Measurements from ENCODE around the gene CPB1. TPM values are rescaled to one million over a fixed set of nuclear protein-coding genes. Genes with fewer than 3 reads are reported as not detected.

The CPB1 gene
- total RNA-seq, 6 donors from 2014 or later = 5.6 to 11.3 TPM; not detected in 4

DNA sequence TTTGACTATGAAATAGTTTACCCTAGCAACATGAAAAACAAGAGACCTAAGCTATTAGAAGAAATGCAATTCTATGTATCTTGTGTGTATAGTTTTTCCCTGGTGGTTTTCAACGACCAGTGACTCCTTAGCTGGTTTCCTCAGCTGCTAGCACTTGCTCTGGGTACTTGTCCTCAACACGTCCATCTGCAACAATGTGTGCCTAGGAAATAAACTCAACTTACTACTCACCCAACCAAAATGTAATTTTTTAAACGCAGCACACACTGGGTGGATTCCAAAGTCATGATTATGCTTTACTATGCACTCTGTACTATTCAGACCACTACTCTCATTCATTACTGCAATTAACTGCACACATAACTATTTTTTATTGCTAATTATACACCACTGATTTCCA is 68.5 kb downstream of the CPB1 start:
- Histone ChIP-seq H3K27me3 (no peaks in the 10 kb centered on the region), H3K36me3 (no peaks in the 10 kb centered on the region), H3K4me1 (no peaks in the 10 kb centered on the region), H3K4me3 (no peak overlapping the region), H3K27ac (no peak overlapping the region), H3K9me3 (no peaks in the 10 kb centered on the region)
- TF ChIP-seq POLR2A (IDR thresholded peaks at IDR 0.05) (no peak), POLR2AphosphoS5 (IDR thresholded peaks at IDR 0.05) (no peak), EP300 (IDR thresholded peaks at IDR 0.05) (no peak)
- TF ChIP-seq, protein P1, sequence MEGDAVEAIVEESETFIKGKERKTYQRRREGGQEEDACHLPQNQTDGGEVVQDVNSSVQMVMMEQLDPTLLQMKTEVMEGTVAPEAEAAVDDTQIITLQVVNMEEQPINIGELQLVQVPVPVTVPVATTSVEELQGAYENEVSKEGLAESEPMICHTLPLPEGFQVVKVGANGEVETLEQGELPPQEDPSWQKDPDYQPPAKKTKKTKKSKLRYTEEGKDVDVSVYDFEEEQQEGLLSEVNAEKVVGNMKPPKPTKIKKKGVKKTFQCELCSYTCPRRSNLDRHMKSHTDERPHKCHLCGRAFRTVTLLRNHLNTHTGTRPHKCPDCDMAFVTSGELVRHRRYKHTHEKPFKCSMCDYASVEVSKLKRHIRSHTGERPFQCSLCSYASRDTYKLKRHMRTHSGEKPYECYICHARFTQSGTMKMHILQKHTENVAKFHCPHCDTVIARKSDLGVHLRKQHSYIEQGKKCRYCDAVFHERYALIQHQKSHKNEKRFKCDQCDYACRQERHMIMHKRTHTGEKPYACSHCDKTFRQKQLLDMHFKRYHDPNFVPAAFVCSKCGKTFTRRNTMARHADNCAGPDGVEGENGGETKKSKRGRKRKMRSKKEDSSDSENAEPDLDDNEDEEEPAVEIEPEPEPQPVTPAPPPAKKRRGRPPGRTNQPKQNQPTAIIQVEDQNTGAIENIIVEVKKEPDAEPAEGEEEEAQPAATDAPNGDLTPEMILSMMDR (IDR thresholded peaks at IDR 0.05) = no peak
- 63 to 76% methylated on average over 3 of the region's 3 CpGs for WGBS, 2 donors
- ATAC-seq (ENCODE audit: low FRiP score in 2 of 2) = no peak
- no peak for DNase-seq

DNA sequence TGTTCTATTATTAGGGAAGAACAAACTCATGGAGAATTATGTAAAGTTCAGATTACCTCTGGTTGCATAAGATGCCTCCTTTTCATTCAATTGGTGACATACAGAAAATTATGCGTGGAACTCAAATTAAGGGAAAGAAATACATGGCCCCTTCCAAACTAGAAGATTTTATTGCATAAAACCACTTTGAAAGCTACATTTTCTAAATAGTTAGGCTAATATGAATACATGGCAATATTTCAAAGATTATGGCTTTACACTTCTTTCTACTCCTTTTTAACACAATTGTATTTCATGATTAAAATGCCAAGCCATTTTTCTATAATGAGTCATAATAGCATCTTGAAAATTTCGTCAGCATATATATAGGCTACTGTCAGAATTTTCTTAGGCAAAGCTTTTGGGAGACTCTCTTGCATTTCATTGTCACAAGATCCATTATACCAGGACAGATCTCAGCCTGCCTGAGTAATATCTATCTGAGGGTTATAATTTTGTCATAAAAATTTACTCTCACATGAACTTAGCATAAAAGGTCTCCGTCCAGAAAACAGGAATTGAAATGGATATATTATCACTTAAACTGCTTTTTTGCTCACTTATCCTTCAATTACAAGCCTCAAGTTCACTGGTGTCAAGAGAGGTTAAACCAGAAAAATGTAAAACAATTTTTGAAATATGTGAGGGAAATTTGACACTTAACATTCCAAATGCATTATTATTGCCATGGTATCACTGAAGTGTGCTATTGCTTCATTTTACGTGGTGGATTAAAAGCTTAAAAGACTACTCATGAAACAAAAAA is 74.6 kb downstream of the CPB1 start:
- DNase-seq = no peak
- H3K4me3 ChIP-seq = no peak overlapping the region
- no peak overlapping the region for H3K27ac ChIP-seq
- no peak for ATAC-seq (ENCODE audit: low FRiP score in 2 of 2)
- H3K9me3 ChIP-seq = no peaks in the 10 kb centered on the region
- H3K4me1 ChIP-seq = no peaks in the 10 kb centered on the region
- H3K36me3 ChIP-seq = no peaks in the 10 kb centered on the region
- TF ChIP-seq POLR2AphosphoS5 (IDR thresholded peaks at IDR 0.05) (no peak), POLR2A (IDR thresholded peaks at IDR 0.05) (no peak)
- TF ChIP-seq, protein P1 (IDR thresholded peaks at IDR 0.05) = no peak
- whole genome bisulfite sequencing, 2 donors = 63 to 66% methylated on average over 4 of the region's 4 CpGs
- H3K27me3 ChIP-seq = no peaks in the 10 kb centered on the region

DNA sequence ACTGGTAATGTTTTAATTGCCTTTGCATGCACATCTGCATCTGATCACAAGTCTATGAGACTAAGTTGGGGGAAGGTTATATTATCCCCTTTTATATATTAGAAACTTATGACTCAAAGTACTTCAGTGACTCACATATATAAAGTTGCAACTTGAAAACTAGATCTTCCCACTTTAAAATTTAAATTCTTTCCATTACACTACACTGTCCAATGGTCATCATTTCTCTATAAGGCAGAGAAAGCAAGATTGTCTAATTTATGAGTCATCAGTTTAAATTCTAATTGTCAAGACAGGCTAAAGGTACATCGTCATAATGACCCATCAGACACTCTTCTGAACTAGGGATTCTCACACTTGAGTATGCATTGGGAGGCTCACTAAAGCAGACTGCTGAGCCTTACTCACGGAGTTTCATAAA is 75.4 kb downstream of the CPB1 start:
- ATAC-seq (ENCODE audit: low FRiP score in 2 of 2) = no peak
- TF ChIP-seq, protein P1 (IDR thresholded peaks at IDR 0.05) = no peak
- TF ChIP-seq EP300 (IDR thresholded peaks at IDR 0.05) = no peak
- no peak for TF ChIP-seq POLR2A (IDR thresholded peaks at IDR 0.05)
- no peak for TF ChIP-seq POLR2AphosphoS5 (IDR thresholded peaks at IDR 0.05)

DNA sequence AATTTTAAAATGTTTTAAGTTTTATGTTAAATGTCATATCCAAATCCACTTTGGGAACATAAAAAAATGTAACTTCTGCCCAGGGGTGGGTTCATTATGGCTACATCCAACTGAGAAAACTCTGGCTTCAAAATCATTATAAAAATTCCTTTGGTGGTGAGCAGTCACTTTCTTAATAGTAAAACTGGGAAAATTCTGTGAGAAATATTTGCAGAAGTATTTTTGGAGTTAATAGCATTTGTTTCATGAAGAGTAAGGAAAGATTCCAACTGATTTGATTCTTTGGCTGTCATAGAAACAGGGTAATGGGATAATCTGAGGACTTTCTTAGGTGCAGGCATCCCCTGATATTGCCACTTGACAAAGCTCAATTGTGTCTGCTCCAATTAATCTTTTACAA is 76.3 kb downstream of the CPB1 start:
- DNase-seq (no peak), ATAC-seq (ENCODE audit: low FRiP score in 2 of 2) (no peak)
- Histone ChIP-seq H3K4me3 (no peak overlapping the region), H3K27ac (no peak overlapping the region), H3K36me3 (no peaks in the 10 kb centered on the region), H3K9me3 (no peaks in the 10 kb centered on the region), H3K4me1 (no peaks in the 10 kb centered on the region), H3K27me3 (no peaks in the 10 kb centered on the region)
- TF ChIP-seq POLR2A (IDR thresholded peaks at IDR 0.05) = no peak
- TF ChIP-seq POLR2AphosphoS5 (IDR thresholded peaks at IDR 0.05) = no peak
- TF ChIP-seq, protein P1 (IDR thresholded peaks at IDR 0.05) = no peak

More for the DNA sequence above, 75.4 kb downstream of the CPB1 start:
- H3K4me3 ChIP-seq = no peak overlapping the region
- no peak overlapping the region for H3K27ac ChIP-seq
- no peaks in the 10 kb centered on the region for H3K36me3 ChIP-seq
- no peaks in the 10 kb centered on the region for H3K4me1 ChIP-seq
- H3K27me3 ChIP-seq = no peaks in the 10 kb centered on the region
- DNase-seq = no peak
- WGBS, 2 donors = 85 to 86% methylated on average over 2 of the region's 2 CpGs
- H3K9me3 ChIP-seq = no peaks in the 10 kb centered on the region

DNA sequence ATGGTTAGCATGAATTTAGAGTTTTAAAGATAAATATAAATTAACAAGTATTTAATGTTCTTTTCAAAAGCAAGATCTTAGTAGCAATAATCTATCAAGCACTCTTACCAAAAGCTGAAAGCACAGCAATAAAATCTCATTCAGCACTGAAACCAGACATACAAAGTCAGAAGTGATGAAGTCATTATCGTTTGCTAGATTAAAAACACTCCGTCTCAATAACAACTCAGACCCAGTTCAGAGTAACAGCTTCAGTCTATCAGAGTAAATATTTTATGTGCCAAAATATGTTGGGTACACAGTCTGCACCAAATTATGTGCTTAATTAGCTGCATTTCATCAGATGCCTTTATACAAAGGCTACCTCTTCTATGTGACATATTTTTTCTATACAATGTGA is 79.1 kb downstream of the CPB1 start:
- ATAC-seq (ENCODE audit: low FRiP score in 2 of 2) = no peak
- TF ChIP-seq EP300 (IDR thresholded peaks at IDR 0.05) (no peak), POLR2A (IDR thresholded peaks at IDR 0.05) (no peak), POLR2AphosphoS5 (IDR thresholded peaks at IDR 0.05) (no peak)
- TF ChIP-seq, protein P1 (IDR thresholded peaks at IDR 0.05) = no peak
- no peaks in the 10 kb centered on the region for H3K27me3 ChIP-seq

More for the DNA sequence above, 79.1 kb downstream of the CPB1 start:
- no peaks in the 10 kb centered on the region for H3K36me3 ChIP-seq
- no peak overlapping the region for H3K4me3 ChIP-seq
- no peak for DNase-seq
- no peaks in the 10 kb centered on the region for H3K9me3 ChIP-seq
- WGBS, 2 donors = 67 to 69% methylated on average over 2 of the region's 2 CpGs
- H3K27ac ChIP-seq = no peak overlapping the region
- H3K4me1 ChIP-seq = no peaks in the 10 kb centered on the region
